Activated naive CD4-positive, alpha-beta T cell treated with anti-CD3 and anti-CD28 coated beads for 36 hours (primary cell): ENCODE measurements around the gene GCN1. TPM values are rescaled to one million over a fixed set of nuclear protein-coding genes. Genes with fewer than 3 reads are reported as not detected.
"Not testable (repeated sequence)": the region's sequence is repeated elsewhere in the genome, so short reads cannot be mapped to it uniquely, and the experiment has no call there.

Experiments used
- CTCF ChIA-PET: fragments of 350-600 bp; sonication (Branson Sonifier 250); formaldehyde crosslinking; loops from one replicate; lab custom pipeline; 2021; ENCODE audit warnings: antibody characterized with exemption; lab: Charles Lee
- DNase-seq: peaks from one replicate; pipeline ENCODE4 v3.0.0-alpha.2; 2020
- H3K27ac Mint-ChIP-seq: one replicate; pipeline ENCODE4 v1.8.0; 2021; ENCODE audit warnings: mild to moderate bottlenecking, mixed read lengths
- H3K27me3 Mint-ChIP-seq: one replicate; pipeline ENCODE4 v1.8.0; 2021; ENCODE audit warnings: low read depth, mixed read lengths
- H3K36me3 Mint-ChIP-seq: one replicate; pipeline ENCODE4 v1.8.0; 2021; ENCODE audit warnings: low read depth, mixed read lengths
- H3K4me1 Mint-ChIP-seq: one replicate; pipeline ENCODE4 v1.8.0; 2021; ENCODE audit warnings: low read depth, mixed read lengths
- H3K4me3 Mint-ChIP-seq: one replicate; pipeline ENCODE4 v1.8.0; 2021; ENCODE audit warnings: mild to moderate bottlenecking, moderate library complexity, mixed read lengths
- H3K9me3 Mint-ChIP-seq: one replicate; pipeline ENCODE4 v1.8.0; 2021; ENCODE audit warnings: mixed read lengths
- intact Hi-C: fragments of 100-400 bp; cut with micrococcal nuclease; formaldehyde crosslinking; loops from one replicate; pipeline ENCODE4 v1.15.1; 2023
- total RNA-seq, 2 experiments: library from RNA; stranded (reverse); gene quantifications; one replicate each; pipeline ENCODE4 v1.2.3, GENCODE V29; 2021

GCN1 gene
- total RNA-seq, 2 experiments from 2014 or later, result 122 to 128 TPM

DNA sequence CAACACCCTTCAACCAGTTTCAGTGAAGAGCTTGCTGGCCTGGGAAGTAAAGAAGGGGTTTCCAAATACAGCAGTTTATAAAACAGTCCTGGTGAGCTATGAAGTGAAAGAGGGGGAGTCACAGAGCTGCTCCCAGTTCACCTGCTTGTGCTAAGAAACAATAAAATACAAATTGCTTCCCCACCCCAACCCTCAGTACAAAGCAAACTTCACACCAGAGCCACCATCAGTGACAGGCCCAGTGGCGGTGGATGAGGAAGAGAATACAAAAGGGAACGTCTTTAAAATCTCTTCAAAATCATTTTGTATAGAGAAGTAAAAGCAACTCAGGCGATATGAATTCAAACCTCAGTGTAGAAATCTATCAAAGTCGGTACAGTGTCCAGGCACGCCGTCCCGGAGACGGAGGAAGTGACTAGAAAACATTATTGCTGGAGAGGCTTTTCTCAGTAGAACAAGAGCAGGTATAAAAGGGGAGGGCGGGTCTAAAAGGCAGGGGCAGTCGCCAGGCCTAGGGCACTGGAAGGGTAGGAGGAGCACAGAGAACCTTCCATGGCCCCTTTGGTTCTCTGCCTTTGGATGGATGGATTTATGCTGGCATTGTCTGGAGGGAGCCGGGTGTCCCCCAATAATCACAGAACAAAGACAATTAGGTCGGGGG is 16.9 kb upstream of the GCN1 start:
- Mint-ChIP-seq H3K27ac (peak overlapping the region; percentile 50), H3K4me1 (no peaks in the 10 kb centered on the region), H3K36me3 (peaks cover 20% of the 10 kb centered on the region), H3K27me3 (no peaks in the 10 kb centered on the region), H3K9me3 (no peaks in the 10 kb centered on the region), H3K4me3 (no peak overlapping the region)
- intact Hi-C loops, result no loop called here
- no peak for DNase-seq
- CTCF ChIA-PET, result interaction anchor here (0.9 to 1.2 kb wide), 2 partner anchors 11 to 16 kb away, joined by 3 to 6 read pairs; partner anchors contain the start of gene RPLP0

DNA sequence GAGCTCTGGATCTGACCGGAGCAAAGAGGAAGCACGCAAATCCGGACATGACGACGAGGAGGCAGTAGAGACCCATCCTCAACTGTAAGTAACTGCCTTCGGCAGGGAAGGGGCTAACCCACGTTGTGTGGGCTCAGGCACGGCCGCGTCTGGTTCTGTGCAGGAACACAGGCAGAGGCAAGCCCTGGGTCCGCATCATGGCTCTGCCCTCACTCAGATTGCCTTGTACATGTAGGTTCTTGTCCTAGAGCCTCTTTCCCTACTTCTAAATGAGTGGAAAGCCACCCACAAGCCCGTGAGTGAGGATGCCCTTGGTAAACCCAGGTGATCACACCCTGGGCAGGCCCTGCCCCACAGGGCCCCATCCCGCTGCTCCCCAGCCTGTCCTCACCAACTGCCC is 15.3 kb upstream of the GCN1 start:
- Mint-ChIP-seq H3K27ac (no peak overlapping the region), H3K9me3 (no peaks in the 10 kb centered on the region), H3K36me3 (peaks cover 18% of the 10 kb centered on the region), H3K4me3 (no peak overlapping the region), H3K27me3 (no peaks in the 10 kb centered on the region), H3K4me1 (no peaks in the 10 kb centered on the region)
- CTCF ChIA-PET, result interaction anchor here (0.6 kb wide), 1 partner anchor 55 kb away, joined by 3 read pairs; no protein-coding TSS in a partner anchor
- intact Hi-C loops, result loop anchor here (10.0 kb wide), 1 partner anchor 325 kb away; the partner anchor contains the start of gene RNF10
- no peak for DNase-seq

DNA sequence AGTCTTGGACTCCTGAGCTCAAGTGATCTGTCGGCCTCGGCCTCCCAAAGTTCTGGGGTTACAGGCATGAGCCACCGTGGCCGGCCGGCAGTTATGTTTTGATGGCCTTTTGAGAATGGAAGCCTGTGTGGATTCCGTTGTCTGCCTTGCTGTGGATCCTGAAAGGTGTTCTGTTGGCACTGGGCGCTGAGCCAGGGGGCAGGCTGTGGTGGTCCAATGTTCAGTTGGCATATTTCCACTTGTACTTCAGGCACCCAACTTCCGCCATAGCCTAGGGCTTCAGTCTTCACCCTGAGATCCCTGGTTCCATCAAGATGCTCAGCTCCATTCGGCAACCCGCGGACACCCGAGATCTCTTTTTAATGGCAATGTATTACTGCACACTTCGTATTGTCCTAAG is 12.7 kb upstream of the GCN1 start:
- no peak overlapping the region for H3K27ac Mint-ChIP-seq
- H3K4me1 Mint-ChIP-seq, result peaks cover 4% of the 10 kb centered on the region
- CTCF ChIA-PET, result interaction anchor here (1.2 kb wide), 1 partner anchor 59 kb away, joined by 3 read pairs; the partner anchor contains the start of gene PXN
- no peaks in the 10 kb centered on the region for H3K9me3 Mint-ChIP-seq
- peaks cover 15% of the 10 kb centered on the region for H3K36me3 Mint-ChIP-seq
- no peak overlapping the region for H3K4me3 Mint-ChIP-seq
- H3K27me3 Mint-ChIP-seq, result no peaks in the 10 kb centered on the region
- DNase-seq, result no peak
- intact Hi-C loops, result loop anchor here (10.0 kb wide), 1 partner anchor 328 kb away; the partner anchor contains the start of gene RNF10

DNA sequence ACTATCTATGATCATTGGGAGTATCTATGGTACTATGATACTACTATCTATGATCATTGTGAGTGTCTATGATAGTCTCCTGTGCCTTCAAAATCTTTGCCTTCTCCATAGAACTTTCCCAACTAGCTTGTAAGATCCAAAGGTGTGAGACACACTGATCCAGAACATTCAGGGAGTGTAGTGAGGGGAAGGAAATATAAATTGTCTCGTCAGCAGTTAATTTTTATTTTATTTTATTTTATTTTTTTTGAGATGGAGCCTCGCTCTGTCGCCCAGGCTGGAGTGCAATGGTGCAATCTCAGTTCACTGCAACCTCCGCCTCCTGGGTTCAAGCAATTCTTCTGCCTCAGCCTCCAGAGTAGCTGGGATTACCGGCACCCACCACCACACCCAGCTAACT is 12.3 kb upstream of the GCN1 start:
- CTCF ChIA-PET, result interaction anchor here (1.2 kb wide), 1 partner anchor 59 kb away, joined by 3 read pairs; the partner anchor contains the start of gene PXN
- H3K27me3 Mint-ChIP-seq, H3K27ac Mint-ChIP-seq, H3K4me3 Mint-ChIP-seq, H3K9me3 Mint-ChIP-seq, DNase-seq, H3K4me1 Mint-ChIP-seq: not testable (repeated sequence)
- H3K36me3 Mint-ChIP-seq, result peaks cover 14% of the 10 kb centered on the region
- intact Hi-C loops, result loop anchor here (10.0 kb wide), 1 partner anchor 328 kb away; the partner anchor contains the start of gene RNF10

DNA sequence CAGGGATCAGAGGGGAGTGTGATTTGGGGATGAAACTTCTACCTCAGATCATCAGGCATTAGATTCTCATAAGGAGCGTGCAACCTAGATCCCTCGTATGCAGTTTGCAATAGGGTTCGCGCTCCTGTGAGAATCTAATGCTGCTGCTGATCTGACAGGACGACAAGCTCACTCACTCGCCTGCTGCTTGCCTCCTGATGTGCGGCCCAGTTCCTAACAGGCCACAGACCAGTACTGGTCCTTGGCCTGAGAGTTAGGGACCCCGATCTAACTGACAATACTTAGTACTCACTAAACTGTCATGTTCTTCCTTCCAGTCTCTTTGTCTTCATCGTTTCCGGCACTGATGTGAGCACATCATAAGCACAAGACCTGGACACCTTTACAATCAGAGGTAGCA is 11.7 kb upstream of the GCN1 start:
- Mint-ChIP-seq H3K4me1 (peaks cover 7% of the 10 kb centered on the region), H3K27ac (no peak overlapping the region), H3K4me3 (no peak overlapping the region), H3K36me3 (peaks cover 9% of the 10 kb centered on the region), H3K27me3 (no peaks in the 10 kb centered on the region), H3K9me3 (no peaks in the 10 kb centered on the region)
- CTCF ChIA-PET, result interaction anchor here (1.2 kb wide), 1 partner anchor 60 kb away, joined by 3 read pairs; the partner anchor contains the start of gene PXN
- no peak for DNase-seq
- intact Hi-C loops, result loop anchor here (10.0 kb wide), 1 partner anchor 329 kb away; the partner anchor contains the start of gene RNF10

DNA sequence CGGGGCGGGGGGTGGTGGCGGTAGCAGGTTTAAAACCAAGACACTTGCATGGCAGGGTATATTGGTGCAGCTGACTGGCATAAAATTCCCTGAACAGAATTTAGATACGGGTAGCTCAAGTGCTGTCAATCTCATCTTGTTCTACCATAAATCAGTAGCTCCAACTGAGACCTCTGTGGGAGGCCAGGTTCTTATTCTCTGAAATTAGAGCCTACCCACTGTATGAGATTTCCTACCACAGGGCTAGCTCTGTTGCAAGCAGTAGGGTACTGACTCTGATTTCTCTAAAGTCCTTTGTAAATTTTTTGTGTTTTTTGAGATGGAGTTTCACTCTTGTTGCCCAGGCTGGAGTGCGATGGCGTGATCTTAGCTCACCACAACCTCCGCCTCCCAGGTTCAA is 9.7 kb upstream of the GCN1 start:
- CTCF ChIA-PET, result interaction anchor here (1.0 to 5.1 kb wide), 3 partner anchors 24 to 98 kb away, joined by 3 to 75 read pairs (median 32); partner anchors contain the start of genes PXN and SIRT4
- H3K27ac Mint-ChIP-seq, result no peak overlapping the region
- no peak for DNase-seq
- H3K4me3 Mint-ChIP-seq, result no peak overlapping the region
- no peaks in the 10 kb centered on the region for H3K27me3 Mint-ChIP-seq
- H3K36me3 Mint-ChIP-seq, result peaks cover 23% of the 10 kb centered on the region
- H3K4me1 Mint-ChIP-seq, result peaks cover 11% of the 10 kb centered on the region
- no peaks in the 10 kb centered on the region for H3K9me3 Mint-ChIP-seq
- intact Hi-C loops, result loop anchor here (5.0 to 10.0 kb wide), 2 partner anchors 331 to 537 kb away; partner anchors contain the start of genes PRKAB1 and RNF10

DNA sequence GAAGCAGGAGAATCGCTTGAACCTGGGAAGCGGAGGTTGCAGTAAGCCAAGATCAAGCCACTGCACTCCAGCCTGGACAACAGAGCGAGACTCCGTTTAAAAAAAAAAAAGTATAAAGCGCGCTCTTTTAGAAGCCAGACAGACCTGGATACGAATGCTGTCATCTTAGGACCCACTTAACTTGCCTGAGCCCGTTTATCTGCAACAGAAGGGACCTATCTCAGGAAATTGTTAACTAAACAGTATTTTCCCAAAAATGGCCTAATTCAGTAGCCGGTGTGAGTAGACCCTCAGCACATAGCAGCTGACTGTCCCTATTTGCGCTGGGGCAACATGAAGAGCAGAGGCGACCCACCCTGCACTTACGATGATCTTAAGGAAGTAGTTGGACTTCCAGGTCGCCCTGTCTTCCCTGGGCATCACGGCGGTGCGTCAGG is 5.9 kb upstream of the GCN1 start:
- Mint-ChIP-seq H3K4me3 (peak overlapping the region; percentile 93), H3K36me3 (peaks cover 45% of the 10 kb centered on the region), H3K4me1 (peaks cover 38% of the 10 kb centered on the region), H3K27me3 (no peaks in the 10 kb centered on the region), H3K27ac (peak overlapping the region; percentile 99), H3K9me3 (no peaks in the 10 kb centered on the region)
- intact Hi-C loops, result loop anchor here (2.0 to 10.0 kb wide), 3 partner anchors 220 to 533 kb away; partner anchors contain the start of genes PRKAB1 and RNF10
- no peak for DNase-seq
- CTCF ChIA-PET, result interaction anchor here (0.6 to 5.1 kb wide), 12 partner anchors 11 to 116 kb away, joined by 3 to 75 read pairs (median 4); partner anchors contain the start of genes PXN and RAB35

DNA sequence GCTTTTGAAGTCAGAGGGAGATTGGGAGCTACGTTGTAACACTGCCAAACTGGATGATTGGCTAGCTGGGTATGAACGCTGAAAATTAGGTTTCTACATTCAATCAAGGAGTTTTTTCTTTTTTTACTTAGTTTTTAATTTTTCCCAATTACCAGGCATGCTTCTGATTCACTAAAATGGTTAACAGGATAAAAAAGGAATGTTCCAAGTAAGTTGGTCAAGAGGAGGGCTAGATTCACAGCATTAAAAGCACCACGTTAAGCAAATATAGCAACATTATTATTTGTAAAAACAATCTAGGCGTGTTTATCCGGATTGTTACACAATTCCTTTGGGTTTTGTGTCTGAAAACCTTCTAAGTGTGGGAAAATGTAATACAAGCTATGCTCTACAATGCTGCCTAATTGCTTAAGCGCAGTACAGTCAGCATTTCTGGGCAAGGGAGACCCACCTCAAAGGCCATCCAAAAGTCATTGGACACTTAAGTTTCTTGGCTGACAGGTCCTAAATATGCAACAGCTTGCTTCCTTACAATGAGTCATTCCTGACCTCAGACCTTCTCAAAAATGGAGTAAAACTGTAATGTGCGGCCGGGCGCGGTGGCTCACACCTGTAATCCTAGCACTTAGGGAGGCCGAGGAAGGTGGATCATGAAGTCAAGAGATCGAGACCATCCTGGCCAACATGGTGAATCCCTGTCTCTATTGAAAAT is 5.2 kb upstream of the GCN1 start:
- Mint-ChIP-seq H3K27me3 (no peaks in the 10 kb centered on the region), H3K4me1 (peaks cover 42% of the 10 kb centered on the region), H3K9me3 (no peaks in the 10 kb centered on the region), H3K36me3 (peaks cover 49% of the 10 kb centered on the region), H3K27ac (peak overlapping the region; percentile 99), H3K4me3 (peak overlapping the region; percentile 93)
- peak; percentile 51 for DNase-seq
- CTCF ChIA-PET, result interaction anchor here (0.9 to 5.1 kb wide), 5 partner anchors 28 to 117 kb away, joined by 3 to 75 read pairs (median 4); no protein-coding TSS in a partner anchor
- intact Hi-C loops, result loop anchor here (2.0 to 10.0 kb wide), 3 partner anchors 219 to 532 kb away; partner anchors contain the start of genes PRKAB1 and RNF10

DNA sequence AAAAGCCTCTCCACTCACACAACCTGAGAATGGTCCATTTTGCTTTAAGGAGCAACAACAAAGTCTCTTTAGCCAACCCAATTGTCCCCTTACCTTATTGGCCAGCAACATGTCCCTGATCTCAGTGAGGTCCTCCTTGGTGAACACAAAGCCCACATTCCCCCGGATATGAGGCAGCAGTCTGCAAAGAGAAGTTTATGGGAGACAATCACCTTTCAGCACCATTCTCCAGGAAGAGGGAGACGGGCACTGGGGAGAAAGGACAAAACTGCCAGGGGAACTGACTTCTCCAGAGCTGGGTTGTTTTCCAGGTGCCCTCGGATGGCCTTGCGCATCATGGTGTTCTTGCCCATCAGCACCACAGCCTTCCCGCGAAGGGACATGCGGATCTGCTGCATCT is 4.5 kb upstream of the GCN1 start:
- Mint-ChIP-seq H3K27me3 (no peaks in the 10 kb centered on the region), H3K9me3 (no peaks in the 10 kb centered on the region), H3K27ac (peak overlapping the region; percentile 99), H3K4me1 (peaks cover 42% of the 10 kb centered on the region), H3K36me3 (peaks cover 50% of the 10 kb centered on the region), H3K4me3 (peak overlapping the region; percentile 93)
- CTCF ChIA-PET, result interaction anchor here (0.9 kb wide), 1 partner anchor 29 kb away, joined by 3 read pairs; no protein-coding TSS in a partner anchor
- intact Hi-C loops, result no loop called here
- no peak for DNase-seq

DNA sequence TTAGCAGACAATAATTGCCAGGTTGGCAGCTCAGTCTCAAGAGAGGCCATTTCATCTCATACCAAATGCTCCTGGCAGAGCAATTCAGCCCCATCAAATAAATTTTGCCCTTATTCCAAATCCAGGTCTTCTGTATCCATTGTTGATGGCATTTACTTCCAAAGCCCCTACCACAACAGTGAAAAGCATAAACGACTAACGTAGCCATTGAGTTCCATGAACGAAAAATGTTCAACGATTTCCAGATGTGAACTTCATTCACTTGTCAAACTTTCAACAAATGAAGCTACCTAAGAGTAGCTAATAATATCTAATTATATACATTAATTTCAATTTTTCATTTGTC is 3.0 kb upstream of the GCN1 start:
- intact Hi-C loops, result no loop called here
- Mint-ChIP-seq H3K4me1 (peaks cover 50% of the 10 kb centered on the region), H3K4me3 (peak overlapping the region; percentile 12), H3K27ac (peak overlapping the region; percentile 63), H3K9me3 (no peaks in the 10 kb centered on the region), H3K27me3 (no peaks in the 10 kb centered on the region), H3K36me3 (peaks cover 53% of the 10 kb centered on the region)
- CTCF ChIA-PET, result interaction anchor here (0.6 to 1.5 kb wide), 3 partner anchors 67 to 242 kb away, joined by 3 to 4 read pairs (median 3); no protein-coding TSS in a partner anchor
- no peak for DNase-seq

DNA sequence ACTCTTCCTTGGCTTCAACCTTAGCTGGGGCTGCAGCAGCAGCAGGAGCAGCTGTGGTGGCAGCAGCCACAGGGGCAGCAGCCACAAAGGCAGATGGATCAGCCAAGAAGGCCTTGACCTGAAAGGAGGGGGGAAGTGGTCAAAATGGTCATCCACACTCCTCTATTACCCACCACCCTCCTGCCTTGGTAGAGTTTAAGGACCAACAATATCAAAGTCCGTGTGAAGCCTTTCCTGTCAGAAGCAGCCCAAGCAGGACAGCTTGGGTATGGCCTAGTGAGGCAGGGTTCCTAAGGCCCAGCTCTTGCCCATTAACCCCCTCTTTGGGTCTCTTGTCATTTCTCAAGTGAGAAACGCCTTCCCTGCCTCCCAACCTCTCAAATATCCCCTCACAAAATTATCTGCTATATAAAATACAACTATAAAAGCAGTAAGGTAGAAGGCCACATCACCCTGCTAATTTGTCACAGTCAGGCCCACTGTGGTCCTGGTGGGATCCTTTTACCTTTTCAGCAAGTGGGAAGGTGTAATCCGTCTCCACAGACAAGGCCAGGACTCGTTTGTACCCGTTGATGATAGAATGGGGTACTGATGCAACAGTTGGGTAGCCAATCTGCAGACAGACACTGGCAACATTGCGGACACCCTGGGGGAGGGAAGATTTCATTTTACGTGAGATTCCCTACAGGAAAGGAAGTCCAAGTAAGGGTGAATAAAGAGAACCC is 2.5 kb upstream of the GCN1 start:
- intact Hi-C loops, H3K9me3 Mint-ChIP-seq, DNase-seq, H3K27me3 Mint-ChIP-seq: not testable (repeated sequence)
- CTCF ChIA-PET, result interaction anchor here (0.6 to 1.5 kb wide), 2 partner anchors 69 to 242 kb away, joined by 3 to 4 read pairs; no protein-coding TSS in a partner anchor
- peak overlapping the region; percentile 34 for H3K4me3 Mint-ChIP-seq
- H3K36me3 Mint-ChIP-seq, result peaks cover 52% of the 10 kb centered on the region
- H3K27ac Mint-ChIP-seq, result peak overlapping the region; percentile 63
- peaks cover 50% of the 10 kb centered on the region for H3K4me1 Mint-ChIP-seq
